ENCODE results near the gene POC1B.

POC1B gene

DNA sequence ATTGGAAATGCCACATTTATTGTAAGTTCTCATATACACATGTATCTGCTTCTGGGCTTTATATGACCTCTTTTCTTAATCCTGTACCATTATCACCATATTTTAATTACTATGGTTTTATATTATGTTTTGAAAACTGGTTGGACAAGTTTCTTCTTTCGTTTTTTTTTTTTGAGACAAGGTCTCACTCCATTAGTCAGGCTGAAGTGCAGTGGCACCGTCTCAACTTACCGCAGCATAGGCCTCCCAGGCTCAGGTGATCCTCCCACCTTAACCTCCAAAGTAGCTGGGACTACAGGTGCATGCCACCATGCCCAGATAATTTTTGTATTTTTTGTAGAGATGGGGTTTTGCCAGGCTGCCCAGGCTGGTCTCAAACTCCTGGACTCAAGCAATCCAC, 45.9 kb downstream of the POC1B start:
- no peak overlapping the region for H3K56ac ChIP-seq (ENCODE audit: low read length)
- H3K36me3 ChIP-seq (ENCODE audit: control insufficient read depth, insufficient read depth, low read length): no peaks in the 10 kb centered on the region
- H3K4me2 ChIP-seq (ENCODE audit: low read length): no peak overlapping the region
- H3K27ac ChIP-seq (ENCODE audit: low read depth, low read length): no peak overlapping the region
- no peak overlapping the region for H2BK15ac ChIP-seq (replicated peaks; ENCODE audit: low read depth)
- H3K4me1 ChIP-seq (ENCODE audit: control insufficient read depth, low read depth, low read length): no peaks in the 10 kb centered on the region
- WGBS (ENCODE audit: extremely low coverage, insufficient coverage, low lambda C conversion rate): no CpG with 5 or more reads among the region's 3 CpGs
- no peak overlapping the region for H3K23ac ChIP-seq (ENCODE audit: low read length)
- no peaks in the 10 kb centered on the region for H3K27me3 ChIP-seq (ENCODE audit: insufficient read depth, low read length, poor library complexity)
- no peaks in the 10 kb centered on the region for H3K79me2 ChIP-seq (ENCODE audit: control insufficient read depth, insufficient read depth, low read length)
- H4K5ac ChIP-seq (ENCODE audit: low read length): no peak overlapping the region
- H3K4ac ChIP-seq (ENCODE audit: low read depth, low read length): no peak overlapping the region
- H3K18ac ChIP-seq (ENCODE audit: low read length): no peak overlapping the region
- no peak overlapping the region for H3K4me3 ChIP-seq (ENCODE audit: low read length)
- H3K79me1 ChIP-seq (ENCODE audit: low read length): no peaks in the 10 kb centered on the region
- no peak overlapping the region for H2BK120ac ChIP-seq (ENCODE audit: low read depth, low read length)
- no peak overlapping the region for H2AK5ac ChIP-seq (ENCODE audit: low read length)
- DNase-seq: no peak
- no peak overlapping the region for H2BK5ac ChIP-seq (ENCODE audit: low read length)
- H3K9ac ChIP-seq (ENCODE audit: low read length): no peak overlapping the region
- H4K8ac ChIP-seq (ENCODE audit: low read depth, low read length): no peak overlapping the region

DNA sequence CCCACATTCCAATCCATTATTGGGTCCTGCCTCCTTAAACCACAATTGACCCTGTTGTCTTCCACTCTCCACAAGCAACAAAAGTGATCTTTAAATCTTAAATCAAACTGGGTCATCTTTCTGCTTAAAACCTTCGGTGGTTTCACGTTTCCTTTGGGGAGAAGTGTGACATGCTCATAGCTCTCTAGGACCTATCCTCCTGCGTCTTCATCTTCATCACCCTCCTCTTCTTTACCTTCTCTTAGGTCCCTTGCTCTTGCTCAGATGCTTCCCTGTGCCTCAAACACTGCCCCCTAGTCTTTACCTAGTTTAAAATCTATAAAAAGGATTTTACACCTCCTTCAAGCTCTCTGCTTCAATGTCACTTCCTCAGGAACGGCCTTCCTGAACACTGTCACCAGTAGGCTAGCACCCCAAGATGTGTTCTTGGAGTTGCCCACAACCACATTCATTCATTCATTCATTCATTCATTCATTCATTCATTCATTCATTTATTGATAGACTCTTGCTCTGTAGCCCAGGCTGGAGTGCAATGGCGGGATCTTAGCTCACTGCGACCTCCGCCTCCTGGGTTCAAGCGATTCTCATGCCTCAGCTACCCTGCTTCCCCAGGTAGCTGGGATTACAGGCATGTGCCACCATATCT, 48.1 kb downstream of the POC1B start:
- Histone ChIP-seq H3K79me2 (ENCODE audit: control insufficient read depth, insufficient read depth, low read length) (no peaks in the 10 kb centered on the region), H2BK15ac (replicated peaks; ENCODE audit: low read depth) (no peak overlapping the region)

DNA sequence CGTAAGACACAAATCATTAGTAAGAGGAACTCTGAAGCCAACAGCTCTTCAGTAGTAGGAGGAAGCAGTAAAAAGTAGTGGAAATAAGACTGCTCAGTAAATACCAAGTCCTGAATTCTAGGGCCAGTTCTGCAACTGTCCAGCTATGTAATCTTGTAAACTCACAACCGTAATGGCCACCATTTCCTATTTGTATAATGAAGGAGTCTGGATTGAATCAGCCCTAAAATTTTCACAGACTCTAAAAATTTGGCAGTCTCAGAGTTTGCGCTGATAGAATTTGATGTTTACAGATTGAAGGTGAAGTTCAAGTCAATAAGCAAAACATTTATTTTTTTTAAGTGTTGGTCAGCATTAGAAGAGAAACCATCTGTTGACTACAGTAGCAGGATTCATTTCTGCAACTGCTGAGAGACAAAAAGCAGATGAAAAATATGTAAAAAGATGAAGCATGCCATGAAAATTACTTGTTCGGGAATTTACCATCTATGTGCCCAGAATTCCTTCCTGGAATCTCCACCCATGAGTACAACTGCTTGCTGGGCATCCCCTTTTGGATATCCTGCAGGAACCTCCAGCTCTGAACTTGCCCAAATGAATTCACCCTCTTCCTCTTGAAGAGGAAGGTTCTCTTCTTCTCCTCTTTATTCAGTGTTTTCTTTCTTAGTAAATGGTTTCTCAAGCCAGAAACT, 48.8 kb downstream of the POC1B start:
- Histone ChIP-seq H2AK5ac (ENCODE audit: low read length) (no peak overlapping the region), H4K5ac (ENCODE audit: low read length) (no peak overlapping the region), H3K4me3 (ENCODE audit: low read length) (no peak overlapping the region), H2BK5ac (ENCODE audit: low read length) (no peak overlapping the region), H3K4ac (ENCODE audit: low read depth, low read length) (no peak overlapping the region), H3K4me1 (ENCODE audit: control insufficient read depth, low read depth, low read length) (no peaks in the 10 kb centered on the region), H2BK15ac (replicated peaks; ENCODE audit: low read depth) (no peak overlapping the region), H2BK120ac (ENCODE audit: low read depth, low read length) (no peak overlapping the region), H3K27ac (ENCODE audit: low read depth, low read length) (no peak overlapping the region), H3K79me1 (ENCODE audit: low read length) (no peaks in the 10 kb centered on the region), H3K4me2 (ENCODE audit: low read length) (no peak overlapping the region), H3K79me2 (ENCODE audit: control insufficient read depth, insufficient read depth, low read length) (no peaks in the 10 kb centered on the region), H3K27me3 (ENCODE audit: insufficient read depth, low read length, poor library complexity) (no peaks in the 10 kb centered on the region), H3K23ac (ENCODE audit: low read length) (no peak overlapping the region), H3K56ac (ENCODE audit: low read length) (no peak overlapping the region), H4K8ac (ENCODE audit: low read depth, low read length) (no peak overlapping the region), H3K9ac (ENCODE audit: low read length) (no peak overlapping the region), H3K36me3 (ENCODE audit: control insufficient read depth, insufficient read depth, low read length) (no peaks in the 10 kb centered on the region), H3K18ac (ENCODE audit: low read length) (no peak overlapping the region)
- WGBS (ENCODE audit: extremely low coverage, insufficient coverage, low lambda C conversion rate): no CpG with 5 or more reads among the region's 4 CpGs
- DNase-seq: no peak

More for the DNA sequence above, 48.1 kb downstream of the POC1B start:
- no peak overlapping the region for H3K4me3 ChIP-seq (ENCODE audit: low read length)
- no peak overlapping the region for H2BK120ac ChIP-seq (ENCODE audit: low read depth, low read length)
- no peak overlapping the region for H2BK5ac ChIP-seq (ENCODE audit: low read length)
- H3K23ac ChIP-seq (ENCODE audit: low read length): no peak overlapping the region
- no peak overlapping the region for H3K9ac ChIP-seq (ENCODE audit: low read length)
- no peak overlapping the region for H3K4me2 ChIP-seq (ENCODE audit: low read length)
- no peak overlapping the region for H3K4ac ChIP-seq (ENCODE audit: low read depth, low read length)
- WGBS (ENCODE audit: extremely low coverage, insufficient coverage, low lambda C conversion rate): no CpG with 5 or more reads among the region's 8 CpGs
- H3K36me3 ChIP-seq (ENCODE audit: control insufficient read depth, insufficient read depth, low read length): no peaks in the 10 kb centered on the region
- H3K18ac ChIP-seq (ENCODE audit: low read length): no peak overlapping the region
- no peak overlapping the region for H3K27ac ChIP-seq (ENCODE audit: low read depth, low read length)
- no peak for DNase-seq
- no peaks in the 10 kb centered on the region for H3K79me1 ChIP-seq (ENCODE audit: low read length)
- H4K5ac ChIP-seq (ENCODE audit: low read length): no peak overlapping the region
- H3K4me1 ChIP-seq (ENCODE audit: control insufficient read depth, low read depth, low read length): no peaks in the 10 kb centered on the region
- H2AK5ac ChIP-seq (ENCODE audit: low read length): no peak overlapping the region
- no peak overlapping the region for H4K8ac ChIP-seq (ENCODE audit: low read depth, low read length)
- no peaks in the 10 kb centered on the region for H3K27me3 ChIP-seq (ENCODE audit: insufficient read depth, low read length, poor library complexity)
- no peak overlapping the region for H3K56ac ChIP-seq (ENCODE audit: low read length)

DNA sequence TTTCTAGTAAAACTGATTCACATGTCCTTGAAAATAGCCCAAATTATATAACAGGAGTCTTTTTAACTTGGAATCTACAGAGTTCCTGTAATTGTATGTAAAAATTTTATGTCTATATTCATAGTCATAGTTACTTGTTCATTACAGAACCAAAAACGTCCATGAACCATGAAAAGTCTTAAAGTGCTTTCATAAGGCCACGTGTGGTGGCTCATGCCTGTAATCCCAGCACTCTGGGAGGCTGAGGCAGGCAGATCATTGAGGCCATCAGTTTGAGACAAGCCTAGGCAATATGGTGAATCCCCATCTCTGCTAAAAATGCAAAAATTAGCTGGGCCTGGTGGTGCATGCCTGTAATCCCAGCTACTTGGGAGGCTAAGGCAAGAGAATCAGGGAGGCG, 49.6 kb downstream of the POC1B start:
- Histone ChIP-seq H3K79me1 (ENCODE audit: low read length) (no peaks in the 10 kb centered on the region), H2BK120ac (ENCODE audit: low read depth, low read length) (no peak overlapping the region), H2BK5ac (ENCODE audit: low read length) (no peak overlapping the region), H3K9ac (ENCODE audit: low read length) (no peak overlapping the region), H4K8ac (ENCODE audit: low read depth, low read length) (no peak overlapping the region), H3K4me3 (ENCODE audit: low read length) (no peak overlapping the region), H2BK15ac (replicated peaks; ENCODE audit: low read depth) (no peak overlapping the region), H3K79me2 (ENCODE audit: control insufficient read depth, insufficient read depth, low read length) (no peaks in the 10 kb centered on the region), H3K23ac (ENCODE audit: low read length) (no peak overlapping the region), H3K4me1 (ENCODE audit: control insufficient read depth, low read depth, low read length) (no peaks in the 10 kb centered on the region), H3K4ac (ENCODE audit: low read depth, low read length) (no peak overlapping the region), H3K56ac (ENCODE audit: low read length) (no peak overlapping the region), H4K5ac (ENCODE audit: low read length) (no peak overlapping the region), H3K4me2 (ENCODE audit: low read length) (no peak overlapping the region), H3K18ac (ENCODE audit: low read length) (no peak overlapping the region), H3K36me3 (ENCODE audit: control insufficient read depth, insufficient read depth, low read length) (no peaks in the 10 kb centered on the region), H3K27ac (ENCODE audit: low read depth, low read length) (no peak overlapping the region), H2AK5ac (ENCODE audit: low read length) (no peak overlapping the region), H3K27me3 (ENCODE audit: insufficient read depth, low read length, poor library complexity) (no peaks in the 10 kb centered on the region)
- no peak for DNase-seq
- no CpG with 5 or more reads among the region's 3 CpGs for WGBS (ENCODE audit: extremely low coverage, insufficient coverage, low lambda C conversion rate)

DNA sequence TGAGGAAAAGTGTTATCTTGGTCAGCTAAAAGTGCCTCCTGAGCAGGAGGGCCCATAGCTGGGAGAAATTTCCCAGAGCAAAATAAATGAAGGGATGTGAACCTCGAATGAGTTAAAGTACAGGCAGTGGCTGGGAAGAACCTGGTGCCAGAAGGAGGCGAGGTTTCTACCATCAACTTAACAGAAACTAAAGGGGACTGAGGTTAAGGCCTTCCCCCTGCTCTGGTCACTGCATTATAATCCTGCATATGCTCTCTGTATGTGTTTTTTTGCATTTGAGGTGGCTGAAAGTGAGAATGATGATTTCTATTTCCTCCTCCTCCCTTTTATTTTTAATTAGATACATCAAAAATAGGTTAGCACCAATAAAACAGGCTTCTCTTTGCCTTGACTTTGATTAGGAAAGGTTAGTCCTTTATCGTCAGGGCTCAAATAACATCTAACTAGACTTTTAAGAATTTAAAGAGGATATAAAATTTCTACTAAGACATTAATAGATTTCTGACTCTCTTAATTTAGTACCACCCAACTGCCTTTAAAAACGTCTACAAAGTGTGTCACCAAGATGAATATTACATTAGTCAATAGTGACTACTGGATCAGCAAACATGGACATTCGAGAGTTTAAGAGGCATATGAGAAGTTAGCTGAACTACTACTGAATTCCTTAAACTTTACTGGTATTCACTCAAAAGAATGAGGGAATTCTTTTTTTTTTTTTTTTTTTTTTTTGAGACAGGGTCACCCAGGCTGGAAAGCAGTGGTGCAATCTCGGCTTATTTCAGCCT, 50.5 kb downstream of the POC1B start:
- Histone ChIP-seq H3K18ac (ENCODE audit: low read length) (no peak overlapping the region), H2BK120ac (ENCODE audit: low read depth, low read length) (no peak overlapping the region), H3K36me3 (ENCODE audit: control insufficient read depth, insufficient read depth, low read length) (no peaks in the 10 kb centered on the region), H4K8ac (ENCODE audit: low read depth, low read length) (no peak overlapping the region), H3K27me3 (ENCODE audit: insufficient read depth, low read length, poor library complexity) (no peaks in the 10 kb centered on the region), H3K4me3 (ENCODE audit: low read length) (no peak overlapping the region), H3K79me2 (ENCODE audit: control insufficient read depth, insufficient read depth, low read length) (no peaks in the 10 kb centered on the region), H3K79me1 (ENCODE audit: low read length) (no peaks in the 10 kb centered on the region), H3K9ac (ENCODE audit: low read length) (no peak overlapping the region), H2BK5ac (ENCODE audit: low read length) (no peak overlapping the region), H3K56ac (ENCODE audit: low read length) (no peak overlapping the region), H3K4me2 (ENCODE audit: low read length) (no peak overlapping the region), H3K23ac (ENCODE audit: low read length) (no peak overlapping the region), H2AK5ac (ENCODE audit: low read length) (no peak overlapping the region), H4K5ac (ENCODE audit: low read length) (no peak overlapping the region), H3K4ac (ENCODE audit: low read depth, low read length) (no peak overlapping the region), H3K4me1 (ENCODE audit: control insufficient read depth, low read depth, low read length) (no peaks in the 10 kb centered on the region), H2BK15ac (replicated peaks; ENCODE audit: low read depth) (no peak overlapping the region), H3K27ac (ENCODE audit: low read depth, low read length) (no peak overlapping the region)
- WGBS (ENCODE audit: extremely low coverage, insufficient coverage, low lambda C conversion rate): no CpG with 5 or more reads among the region's 6 CpGs
- DNase-seq: no peak
